NK-92 (cell line): Measurements from ENCODE around the gene NXPH4.

Experiments used
- DNase-seq: peaks from one replicate; lab custom pipeline; 2025; ENCODE audit not compliant: unreplicated experiment; lab: John Stamatoyannopoulos, UW

Gene NXPH4

GRCh38 chr12:57216014-57216911 is at the start of gene NXPH4:
Gene NXPH4, plus strand, starts transcription at chr12:57216794. Its CDS starts 176 bp downstream, at chr12:57216970.
- DNase-seq: no peak

- no peak for DNase-seq
Measured at GRCh38 chr12:57166971-57167371, 49.6 kb upstream of the NXPH4 start.

- DNase-seq: no peak
Measured at GRCh38 chr12:57168058-57168457, 48.5 kb upstream of the NXPH4 start.

GRCh38 chr12:57169046-57169795 is 47.4 kb upstream of the NXPH4 start:
- DNase-seq: no peak

GRCh38 chr12:57169969-57170368 is 46.6 kb upstream of the NXPH4 start:
- DNase-seq: no peak

- DNase-seq: no peak
Measured at GRCh38 chr12:57170408-57170807, 46.2 kb upstream of the NXPH4 start.

GRCh38 chr12:57170927-57171326 is 45.7 kb upstream of the NXPH4 start:
- no peak for DNase-seq

- DNase-seq: no peak
Measured at GRCh38 chr12:57171668-57172067, 44.9 kb upstream of the NXPH4 start.

- DNase-seq: no peak
Measured at GRCh38 chr12:57173089-57173488, 43.5 kb upstream of the NXPH4 start.

- no peak for DNase-seq
Measured at GRCh38 chr12:57173683-57174082, 42.9 kb upstream of the NXPH4 start.

GRCh38 chr12:57175428-57176138 is 41.0 kb upstream of the NXPH4 start:
- DNase-seq: no peak

- no peak for DNase-seq
Measured at GRCh38 chr12:57176139-57176477, 40.5 kb upstream of the NXPH4 start.

GRCh38 chr12:57176846-57177245 is 39.7 kb upstream of the NXPH4 start:
- DNase-seq: no peak

- DNase-seq: no peak
Measured at GRCh38 chr12:57177354-57177753, 39.2 kb upstream of the NXPH4 start.

- DNase-seq: no peak
Measured at GRCh38 chr12:57178213-57178612, 38.4 kb upstream of the NXPH4 start.

GRCh38 chr12:57179331-57180086 is 37.1 kb upstream of the NXPH4 start:
- no peak for DNase-seq

GRCh38 chr12:57180321-57180989 is 36.1 kb upstream of the NXPH4 start:
- DNase-seq: no peak

GRCh38 chr12:57181072-57181471 is 35.5 kb upstream of the NXPH4 start:
- DNase-seq: no peak

GRCh38 chr12:57181561-57182155 is 34.9 kb upstream of the NXPH4 start:
- DNase-seq: no peak
